Fibroblast of skin of right biceps (primary cell): Measurements from ENCODE around the gene DNAAF3.

Source experiments
- DNase-seq: peaks from one replicate; pipeline ENCODE4 v3.0.0-alpha.2; 2013

Gene DNAAF3

DNA sequence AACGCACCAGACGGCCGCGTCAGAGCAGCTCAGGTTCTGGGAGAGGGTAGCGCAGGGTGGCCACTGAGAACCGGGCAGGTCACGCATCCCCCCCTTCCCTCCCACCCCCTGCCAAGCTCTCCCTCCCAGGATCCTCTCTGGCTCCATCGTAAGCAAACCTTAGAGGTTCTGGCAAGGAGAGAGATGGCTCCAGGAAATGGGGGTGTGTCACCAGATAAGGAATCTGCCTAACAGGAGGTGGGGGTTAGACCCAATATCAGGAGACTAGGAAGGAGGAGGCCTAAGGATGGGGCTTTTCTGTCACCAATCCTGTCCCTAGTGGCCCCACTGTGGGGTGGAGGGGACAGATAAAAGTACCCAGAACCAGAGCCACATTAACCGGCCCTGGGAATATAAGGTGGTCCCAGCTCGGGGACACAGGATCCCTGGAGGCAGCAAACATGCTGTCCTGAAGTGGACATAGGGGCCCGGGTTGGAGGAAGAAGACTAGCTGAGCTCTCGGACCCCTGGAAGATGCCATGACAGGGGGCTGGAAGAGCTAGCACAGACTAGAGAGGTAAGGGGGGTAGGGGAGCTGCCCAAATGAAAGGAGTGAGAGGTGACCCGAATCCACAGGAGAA lies 50.9 kb downstream of the DNAAF3 start:
- peak; percentile 52 for DNase-seq

DNA sequence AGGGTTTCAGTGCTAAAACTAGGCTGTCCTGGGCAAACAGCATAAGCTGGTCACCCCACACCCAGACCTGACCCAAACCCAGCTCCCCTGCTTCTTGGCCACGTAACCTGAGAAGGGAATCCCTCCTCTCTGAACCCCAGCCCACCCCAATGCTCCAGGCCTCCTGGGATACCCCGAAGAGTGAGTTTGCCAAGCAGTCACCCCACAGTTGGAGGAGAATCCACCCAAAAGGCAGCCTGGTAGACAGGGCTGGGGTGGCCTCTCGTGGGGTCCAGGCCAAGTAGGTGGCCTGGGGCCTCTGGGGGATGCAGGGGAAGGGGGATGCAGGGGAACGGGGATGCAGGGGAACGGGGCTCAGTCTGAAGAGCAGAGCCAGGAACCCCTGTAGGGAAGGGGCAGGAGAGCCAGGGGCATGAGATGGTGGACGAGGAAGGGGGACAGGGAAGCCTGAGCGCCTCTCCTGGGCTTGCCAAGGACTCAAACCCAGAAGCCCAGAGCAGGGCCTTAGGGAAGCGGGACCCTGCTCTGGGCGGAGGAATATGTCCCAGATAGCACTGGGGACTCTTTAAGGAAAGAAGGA lies 51.8 kb downstream of the DNAAF3 start:
- DNase-seq = no peak

DNA sequence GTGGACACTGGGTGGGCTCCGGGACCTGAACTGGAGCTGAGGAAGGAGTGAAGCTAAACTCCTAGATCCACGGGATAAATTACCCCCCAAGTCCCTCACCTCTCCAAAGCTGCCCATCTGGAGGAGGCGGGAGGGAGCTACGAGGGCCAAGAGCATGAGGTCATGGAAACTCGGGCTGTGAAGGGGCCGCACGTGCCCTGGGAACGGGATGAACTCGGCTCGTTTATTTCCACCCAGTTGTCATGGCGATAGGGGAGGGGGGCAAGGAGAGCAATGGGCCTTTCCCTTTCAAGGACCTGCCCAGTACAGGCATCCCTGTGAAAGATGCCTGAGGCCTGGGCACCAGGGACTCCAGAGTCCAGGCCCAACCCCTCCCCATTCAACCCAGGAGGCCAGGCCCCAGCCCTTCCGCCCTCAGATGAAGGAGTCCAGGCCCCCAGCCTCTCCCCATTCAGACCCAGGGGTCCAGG lies 52.8 kb downstream of the DNAAF3 start:
- DNase-seq = peak; percentile 83

DNA sequence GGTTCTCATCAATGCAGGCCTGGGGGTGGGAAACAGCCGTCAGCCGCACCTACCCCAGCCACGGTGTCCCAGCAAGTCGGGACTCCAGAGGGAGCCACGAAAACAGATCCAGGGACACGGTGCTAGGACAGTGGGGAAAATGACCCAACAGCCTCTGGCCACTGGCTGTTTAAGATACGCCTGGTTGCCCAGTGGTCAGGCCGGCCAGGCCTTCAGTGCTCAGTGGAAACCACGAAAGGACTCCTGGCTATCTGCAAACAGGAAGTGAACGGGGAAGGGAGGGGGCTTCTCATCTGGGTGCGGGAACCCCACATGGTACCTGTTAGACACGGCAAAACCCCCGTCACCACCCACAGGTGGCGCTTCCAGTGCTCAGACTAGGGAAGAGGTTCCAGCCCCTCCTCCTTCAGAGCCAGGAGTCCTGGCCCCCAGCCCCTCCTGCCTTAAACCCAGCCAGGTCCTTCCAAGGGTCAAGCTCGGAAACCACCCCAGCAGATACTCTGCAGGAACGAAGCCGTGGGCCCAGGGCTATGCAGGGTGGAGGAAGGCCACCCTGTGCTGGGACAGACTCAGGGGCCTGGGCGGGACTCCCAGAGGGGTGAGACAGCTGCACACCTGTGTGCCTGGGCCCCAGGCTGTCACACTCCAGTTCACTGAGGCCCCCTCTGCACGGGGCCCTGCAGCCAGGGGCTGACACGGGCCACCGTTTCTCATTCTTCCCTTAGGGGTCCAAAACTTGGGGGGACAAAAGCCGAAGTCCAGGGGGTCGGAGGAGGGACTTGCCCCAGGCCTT lies 53.4 kb downstream of the DNAAF3 start:
- no peak for DNase-seq

DNA sequence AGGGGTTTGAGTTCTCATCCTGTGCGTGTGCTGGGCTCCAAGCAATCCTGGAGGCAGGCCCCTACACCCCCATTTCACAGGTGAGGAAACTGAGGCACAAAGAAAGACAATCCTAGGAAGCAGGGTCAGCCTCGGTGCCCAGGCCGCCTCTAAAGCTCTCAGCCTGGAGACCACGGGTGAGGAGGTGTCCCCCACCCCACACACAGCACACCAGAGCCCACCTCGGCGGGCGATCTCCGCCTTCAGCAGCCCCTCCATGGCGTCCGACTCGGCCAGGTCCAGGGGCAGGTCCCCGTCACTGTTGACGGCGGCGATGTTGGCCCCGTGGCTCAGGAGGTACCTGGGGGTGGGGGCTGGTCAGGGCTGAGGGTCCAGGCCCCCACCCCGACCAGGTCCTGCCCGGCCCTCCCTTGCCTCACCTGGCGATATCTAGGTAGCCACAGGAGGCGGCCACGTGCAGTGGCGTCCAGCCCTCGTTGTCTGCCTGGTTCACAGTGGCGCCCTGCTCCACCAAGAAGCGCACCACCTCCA lies 54.1 kb downstream of the DNAAF3 start:
- DNase-seq = no peak

DNA sequence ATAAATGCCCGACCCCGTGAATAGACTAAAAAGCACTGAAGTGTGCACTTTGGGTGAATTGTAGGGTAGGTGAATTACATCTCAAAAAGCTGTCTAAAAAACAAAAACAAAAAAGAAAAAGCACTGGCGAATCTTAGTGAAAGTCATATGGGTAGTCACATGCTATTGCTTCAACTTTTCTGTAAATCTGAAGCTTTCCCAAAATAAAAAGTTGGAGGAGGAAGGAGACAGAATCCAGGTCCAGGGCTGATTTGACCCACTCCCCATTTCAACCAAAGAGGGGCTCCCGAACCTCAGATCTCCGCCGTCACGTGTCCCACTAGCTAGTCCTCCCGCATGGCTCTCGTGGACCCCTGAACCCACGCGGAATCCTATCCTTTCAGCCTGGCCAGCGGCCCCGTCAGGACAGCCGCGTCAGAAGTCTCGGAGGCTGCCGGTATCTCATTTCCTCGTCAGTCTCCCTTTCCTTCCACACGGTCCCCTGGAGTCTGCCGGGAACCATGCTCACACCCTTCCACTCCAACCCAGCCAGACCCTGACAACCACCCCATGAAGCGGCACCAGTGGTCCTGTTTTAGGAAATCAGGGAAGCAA lies 55.1 kb downstream of the DNAAF3 start:
- DNase-seq = no peak

DNA sequence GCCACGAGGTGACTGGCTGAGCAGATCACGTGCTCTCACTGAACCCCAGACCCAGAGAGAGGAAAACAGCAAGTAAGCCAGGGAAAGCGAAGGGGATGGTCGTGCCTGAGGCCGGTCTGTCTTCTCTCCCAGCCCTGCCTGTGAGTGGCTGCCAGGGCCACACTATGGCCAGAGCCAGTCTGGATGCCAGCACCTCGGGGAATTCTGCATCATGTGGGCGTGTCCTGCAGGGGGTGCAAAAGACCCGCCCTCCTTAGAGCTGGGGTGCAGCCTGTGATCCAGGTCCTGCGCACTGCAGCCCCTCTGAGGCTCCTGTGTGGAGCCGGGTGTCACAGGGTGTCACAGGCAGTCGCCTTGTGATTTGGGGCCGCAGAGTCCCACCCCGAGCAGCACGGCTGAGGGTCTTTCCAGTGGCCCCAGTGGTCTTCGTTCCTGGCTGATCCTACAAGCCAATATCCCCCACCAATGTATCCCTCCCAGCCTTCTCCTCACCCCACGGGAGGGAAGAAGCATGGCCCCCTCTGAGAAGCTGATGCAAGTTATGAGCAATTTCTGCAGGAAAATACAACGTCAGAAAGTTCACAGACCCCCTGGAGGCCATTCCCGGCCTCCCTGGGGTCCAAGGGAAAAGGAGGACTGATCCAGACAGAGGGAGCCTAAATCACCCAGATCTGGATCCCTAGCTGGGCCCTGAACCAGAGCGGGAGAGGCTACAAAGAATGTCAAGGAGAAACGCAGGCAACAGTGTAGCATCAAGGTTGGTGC lies 56.7 kb downstream of the DNAAF3 start:
- DNase-seq = no peak
